GM19043 (cell line): Measurements from ENCODE around the gene NEK3.
"Not testable (repeated sequence)": the region's sequence is repeated elsewhere in the genome, so short reads cannot be mapped to it uniquely, and the experiment has no call there.

Experiments
- ATAC-seq: cut with Tn5 transposase; IDR thresholded peaks from one replicate; pipeline ENCODE4 v1.9.1; 2021; ENCODE audit warnings: low read depth; ENCODE audit not compliant: unreplicated experiment

Gene NEK3

GRCh38 chr13:52127783-52128702 is 31.4 kb downstream of the NEK3 start:
- no peak for ATAC-seq

GRCh38 chr13:52127378-52127777 is 32.0 kb downstream of the NEK3 start:
- no peak for ATAC-seq

- no peak for ATAC-seq
These were observed 33.9 kb downstream of the NEK3 start for GRCh38 chr13:52125547-52125946.

- ATAC-seq, result no peak
These were observed 40.8 kb downstream of the NEK3 start for GRCh38 chr13:52118595-52118994.

- no peak for ATAC-seq
These were observed 41.3 kb downstream of the NEK3 start for GRCh38 chr13:52118095-52118494.

- no peak for ATAC-seq
These were observed 46.8 kb downstream of the NEK3 start for GRCh38 chr13:52112591-52112990.

GRCh38 chr13:52109116-52109670 is 50.2 kb downstream of the NEK3 start:
- no peak for ATAC-seq

GRCh38 chr13:52105841-52106240 is 53.6 kb downstream of the NEK3 start:
- no peak for ATAC-seq

- no peak for ATAC-seq
These were observed 54.8 kb downstream of the NEK3 start for GRCh38 chr13:52104624-52105023.

GRCh38 chr13:52103386-52103785 is 56.0 kb downstream of the NEK3 start:
- ATAC-seq, result no peak

- not testable (repeated sequence) for ATAC-seq
These were observed 57.0 kb downstream of the NEK3 start for GRCh38 chr13:52102423-52102822.

GRCh38 chr13:52097197-52097596 is 62.2 kb downstream of the NEK3 start:
- ATAC-seq, result no peak

GRCh38 chr13:52096748-52097147 is 62.6 kb downstream of the NEK3 start:
- no peak for ATAC-seq

GRCh38 chr13:52096062-52096461 is 63.3 kb downstream of the NEK3 start:
- no peak for ATAC-seq

- ATAC-seq, result no peak
These were observed 67.3 kb downstream of the NEK3 start for GRCh38 chr13:52092087-52092486.

GRCh38 chr13:52091473-52091872 is 67.9 kb downstream of the NEK3 start:
- no peak for ATAC-seq

GRCh38 chr13:52085421-52085820 is 74.0 kb downstream of the NEK3 start:
- ATAC-seq, result no peak

- not testable (repeated sequence) for ATAC-seq
These were observed 74.4 kb downstream of the NEK3 start for GRCh38 chr13:52084981-52085380.
